ENCODE results near the gene SYNGR3.

Gene SYNGR3

DNA sequence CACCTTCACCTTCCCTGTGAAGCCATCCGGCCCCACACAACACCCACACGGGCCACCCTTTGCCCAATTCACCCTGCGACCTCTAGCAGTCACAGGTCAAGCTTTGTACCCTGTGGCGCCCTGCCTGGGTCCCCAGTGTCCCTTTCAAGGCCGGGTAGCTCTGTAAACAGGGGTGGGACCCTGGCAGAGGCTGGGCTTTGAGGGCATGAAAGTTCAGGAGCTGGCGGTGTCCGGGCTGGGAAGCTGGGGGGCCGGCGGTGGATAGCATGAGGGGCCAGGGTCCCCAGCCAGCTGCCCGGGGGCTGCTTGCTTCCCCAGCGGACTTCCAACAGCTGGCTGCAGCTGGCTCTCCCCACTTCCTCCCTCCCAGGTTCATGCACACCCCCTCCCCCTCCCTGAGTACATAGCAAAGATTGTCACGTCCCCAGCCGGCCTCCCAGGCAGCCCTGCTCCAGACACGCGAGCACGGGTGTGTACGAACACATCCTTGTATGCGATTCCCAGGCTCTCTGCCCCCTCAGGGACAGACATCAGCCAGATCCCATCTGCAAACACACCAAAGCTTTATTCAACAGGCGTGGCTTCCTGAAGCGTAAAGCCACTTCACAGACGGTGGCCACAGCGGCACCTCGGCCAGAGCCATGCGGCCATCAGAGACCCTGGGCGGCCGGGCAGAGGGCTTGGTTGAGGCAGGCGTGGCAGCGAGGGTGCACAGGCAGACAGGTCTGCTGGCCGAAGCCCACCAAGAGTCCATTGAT, 49.7 kb downstream of the SYNGR3 start:
- DNase-seq (ENCODE audit: low read depth): no peak
- H3K4me3 ChIP-seq (ENCODE audit: low read depth, low read length): no peak overlapping the region
- TF ChIP-seq, protein P1, sequence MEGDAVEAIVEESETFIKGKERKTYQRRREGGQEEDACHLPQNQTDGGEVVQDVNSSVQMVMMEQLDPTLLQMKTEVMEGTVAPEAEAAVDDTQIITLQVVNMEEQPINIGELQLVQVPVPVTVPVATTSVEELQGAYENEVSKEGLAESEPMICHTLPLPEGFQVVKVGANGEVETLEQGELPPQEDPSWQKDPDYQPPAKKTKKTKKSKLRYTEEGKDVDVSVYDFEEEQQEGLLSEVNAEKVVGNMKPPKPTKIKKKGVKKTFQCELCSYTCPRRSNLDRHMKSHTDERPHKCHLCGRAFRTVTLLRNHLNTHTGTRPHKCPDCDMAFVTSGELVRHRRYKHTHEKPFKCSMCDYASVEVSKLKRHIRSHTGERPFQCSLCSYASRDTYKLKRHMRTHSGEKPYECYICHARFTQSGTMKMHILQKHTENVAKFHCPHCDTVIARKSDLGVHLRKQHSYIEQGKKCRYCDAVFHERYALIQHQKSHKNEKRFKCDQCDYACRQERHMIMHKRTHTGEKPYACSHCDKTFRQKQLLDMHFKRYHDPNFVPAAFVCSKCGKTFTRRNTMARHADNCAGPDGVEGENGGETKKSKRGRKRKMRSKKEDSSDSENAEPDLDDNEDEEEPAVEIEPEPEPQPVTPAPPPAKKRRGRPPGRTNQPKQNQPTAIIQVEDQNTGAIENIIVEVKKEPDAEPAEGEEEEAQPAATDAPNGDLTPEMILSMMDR (IDR thresholded peaks at IDR 0.05; ENCODE audit: low read depth, low read length, missing control alignments): no peak

DNA sequence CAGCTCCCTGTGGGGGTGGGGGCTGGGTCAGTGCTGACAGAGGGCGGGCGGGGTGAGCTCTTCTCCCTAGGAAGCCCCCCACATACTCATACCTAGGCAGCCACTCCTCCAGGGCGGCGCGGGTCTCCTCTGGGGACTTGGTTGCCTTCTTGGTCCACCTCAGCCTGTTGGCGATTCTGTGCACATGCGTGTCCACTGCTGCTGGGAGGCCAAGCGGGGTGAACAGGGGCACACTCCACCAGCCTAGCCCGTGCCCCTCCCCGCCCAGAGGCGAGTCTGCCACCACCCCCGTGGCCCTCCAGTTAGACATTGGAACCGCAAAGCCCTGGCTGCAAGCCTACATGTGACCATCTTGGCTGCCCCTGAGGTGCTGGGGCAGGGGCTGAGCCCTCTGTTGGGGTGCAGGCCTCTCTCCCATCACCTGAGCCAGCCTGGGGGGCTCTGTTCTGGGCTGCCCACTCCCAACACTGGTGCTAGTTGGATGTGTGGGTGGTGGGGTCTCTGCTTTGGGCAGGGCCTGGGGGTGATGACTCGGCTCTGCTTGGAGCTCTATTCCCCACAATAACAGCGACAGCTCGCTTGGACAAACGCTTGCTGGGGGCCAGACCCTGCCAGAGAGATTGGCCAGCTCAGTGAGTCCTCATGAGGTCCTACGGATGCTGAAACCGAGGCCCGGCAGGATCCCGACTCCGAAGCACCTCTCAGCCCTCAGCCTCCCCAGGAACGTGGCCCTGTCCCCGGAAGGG, 50.4 kb downstream of the SYNGR3 start:
- TF ChIP-seq, protein P1 (IDR thresholded peaks at IDR 0.05; ENCODE audit: low read depth, low read length, missing control alignments): no peak
- no peak overlapping the region for H3K4me3 ChIP-seq (ENCODE audit: low read depth, low read length)
- DNase-seq (ENCODE audit: low read depth): no peak

DNA sequence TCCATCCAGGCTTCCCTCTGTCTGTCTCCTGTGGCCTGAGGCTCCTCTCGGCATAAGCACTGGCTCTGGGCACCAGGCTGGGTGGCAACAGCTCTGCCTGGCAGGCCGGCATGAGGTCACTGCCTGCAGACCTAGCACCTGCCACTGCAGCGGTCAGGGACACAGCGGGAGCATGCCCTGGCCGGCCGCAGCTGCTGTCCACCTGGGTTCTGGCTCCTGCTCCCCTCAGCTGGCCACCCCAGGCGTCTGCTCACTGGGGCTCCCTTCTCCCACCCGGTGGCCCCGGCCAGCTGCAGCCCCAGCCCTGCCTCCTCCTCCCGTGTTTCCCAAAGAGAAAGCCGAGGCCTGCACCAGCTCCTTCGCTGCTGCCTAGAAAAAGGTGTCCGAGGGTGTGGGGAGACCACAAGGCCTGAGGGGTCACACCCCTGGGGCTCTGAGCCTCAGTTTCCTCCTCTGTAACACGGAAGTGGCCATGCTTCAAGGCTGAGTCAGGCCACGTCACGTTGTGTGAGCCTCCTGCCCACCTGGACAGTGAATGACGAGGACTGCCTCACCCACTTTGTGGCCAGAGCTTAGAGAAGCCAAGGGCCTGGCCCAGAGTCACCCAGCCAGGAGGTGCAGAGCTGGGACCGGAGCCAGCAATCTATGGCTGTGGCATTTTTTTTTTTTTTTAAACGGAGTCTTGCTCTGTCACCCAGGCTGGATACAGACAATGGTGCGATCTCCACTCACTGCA, 51.2 kb downstream of the SYNGR3 start:
- no peak for DNase-seq (ENCODE audit: low read depth)
- TF ChIP-seq, protein P1 (IDR thresholded peaks at IDR 0.05; ENCODE audit: low read depth, low read length, missing control alignments): no peak
- no peak overlapping the region for H3K4me3 ChIP-seq (ENCODE audit: low read depth, low read length)

DNA sequence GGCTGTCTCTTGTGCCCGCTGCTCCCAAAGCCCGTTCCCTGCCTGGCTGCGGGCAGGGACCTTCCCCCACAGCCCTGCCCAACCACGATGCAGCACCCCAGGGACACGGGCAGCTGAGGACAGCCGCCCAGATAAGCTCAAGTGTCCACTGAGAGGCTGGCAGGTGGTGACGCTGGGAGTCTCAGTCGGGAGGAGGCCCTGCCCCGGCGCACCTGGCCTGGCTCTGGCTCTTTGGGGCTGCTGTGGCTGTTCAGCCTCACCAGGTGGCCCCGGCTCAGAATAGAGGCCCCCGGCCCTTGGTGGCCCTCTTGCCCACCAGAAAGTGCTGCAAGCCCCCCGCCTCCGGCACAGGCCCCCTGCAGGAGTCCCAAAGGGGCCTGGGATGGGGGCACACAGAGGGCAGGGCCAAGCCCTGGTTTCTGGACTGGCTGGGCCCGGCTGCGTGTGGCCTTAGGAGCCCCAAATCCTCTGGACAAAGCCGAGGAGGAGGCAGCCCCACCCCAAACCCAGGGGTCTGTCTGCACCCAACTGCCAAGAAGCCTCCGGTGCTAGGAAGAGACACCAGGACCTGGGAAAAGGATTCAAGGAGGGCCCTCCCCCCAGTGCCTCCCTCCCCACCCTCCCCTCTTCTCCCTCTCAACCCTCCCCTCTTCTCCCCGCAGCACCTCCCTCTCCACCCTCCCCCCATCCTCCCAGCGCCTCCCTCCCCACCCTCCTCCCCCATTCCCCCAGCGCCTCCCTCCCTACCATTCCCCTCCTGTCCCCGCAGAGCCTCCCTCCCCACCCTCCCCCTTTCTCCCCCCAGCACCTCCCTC, 52.6 kb downstream of the SYNGR3 start:
- TF ChIP-seq, protein P1 (IDR thresholded peaks at IDR 0.05; ENCODE audit: low read depth, low read length, missing control alignments): no peak
- H3K4me3 ChIP-seq (ENCODE audit: low read depth, low read length): no peak overlapping the region
- no peak for DNase-seq (ENCODE audit: low read depth)

DNA sequence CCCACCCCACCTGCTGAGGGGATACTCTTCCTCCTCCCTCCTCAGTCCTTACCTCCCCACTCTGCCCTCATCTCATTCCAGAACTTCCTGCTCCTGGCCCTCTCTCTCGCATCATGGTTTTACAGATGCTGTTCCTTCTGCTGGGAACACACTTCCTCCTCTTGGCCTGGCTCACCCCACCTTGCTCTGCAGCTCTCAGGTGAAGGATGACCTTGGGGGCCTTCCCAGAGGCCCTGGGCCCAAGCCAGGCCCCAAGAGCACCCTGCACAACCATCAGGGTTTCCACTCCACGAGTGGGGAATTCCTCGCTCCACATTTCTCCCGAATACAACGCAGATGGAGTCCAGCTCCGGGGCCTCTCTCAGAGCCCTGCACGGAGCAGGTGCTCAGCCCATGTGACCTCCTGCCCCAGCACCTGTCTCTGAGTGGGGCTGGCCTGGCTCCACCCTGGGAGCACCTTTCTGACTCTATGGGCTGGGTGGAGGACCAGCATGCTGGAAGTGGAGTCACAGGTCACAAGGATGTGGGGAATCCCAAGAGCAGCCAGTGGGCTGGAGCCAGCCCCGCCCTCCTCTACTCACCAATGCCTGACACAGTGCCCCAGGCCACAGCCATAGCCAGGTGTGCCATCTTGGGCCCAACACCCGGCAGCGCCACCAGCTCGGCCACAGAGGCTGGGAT, 53.4 kb downstream of the SYNGR3 start:
- H3K4me3 ChIP-seq (ENCODE audit: low read depth, low read length): no peak overlapping the region
- DNase-seq (ENCODE audit: low read depth): no peak
- TF ChIP-seq, protein P1 (IDR thresholded peaks at IDR 0.05; ENCODE audit: low read depth, low read length, missing control alignments): no peak
